ENCODE measurements around the gene TIAM2.

- TF ChIP-seq CTCF (IDR thresholded peaks at IDR 0.05; ENCODE audit: poor library complexity) (no peak), EZH2phosphoT487 (IDR thresholded peaks at IDR 0.05; ENCODE audit: low read depth, severe bottlenecking, unreplicated experiment) (no peak)
These were observed 242.5 kb downstream of the TIAM2 start for GRCh38 chr6:155237613-155238012.

Data from hepatocyte (in vitro differentiated cells).